ENCODE data around the gene GUCD1. TPM values are rescaled to one million over a fixed set of nuclear protein-coding genes. Genes with fewer than 3 reads are reported as not detected.

GUCD1 gene
- total and polyA plus RNA-seq, 2 of the 8 experiments (the other 6 are each of a cell fraction or from before 2014, with no cell fraction given): 85.2 to 128 TPM

DNA sequence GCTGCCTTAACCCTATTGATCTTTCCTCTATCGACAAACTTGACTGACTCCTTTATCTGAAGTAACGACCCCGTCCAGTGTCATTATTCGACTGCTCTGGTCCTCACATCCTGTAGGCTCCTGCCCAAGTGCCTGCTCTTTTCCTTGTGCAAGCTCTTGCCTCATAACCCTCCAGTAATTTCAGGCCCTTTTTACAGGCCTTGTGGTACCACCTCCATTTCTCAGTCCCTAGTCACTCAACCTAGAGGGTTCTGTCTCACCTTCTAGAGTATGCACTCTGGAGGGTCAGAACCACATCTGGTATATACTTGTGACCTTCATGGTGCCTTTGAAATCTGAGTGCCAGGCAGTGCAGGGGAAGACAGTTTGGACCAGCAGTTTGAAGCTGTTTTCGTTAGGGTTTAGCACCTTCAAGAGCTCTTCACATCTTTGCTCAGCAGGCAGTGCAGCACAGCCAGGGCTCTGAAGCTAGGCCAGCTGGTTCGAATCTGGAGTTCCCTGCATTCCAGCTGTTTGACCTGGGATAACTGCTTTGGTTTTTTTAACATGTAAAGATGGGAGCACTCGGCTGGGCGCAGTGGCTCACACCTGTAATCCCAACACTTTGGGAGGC is 12.1 kb upstream of the GUCD1 start:
- FAIRE-seq: no peak
- H3K14ac ChIP-seq (ENCODE audit: insufficient read length): no peak overlapping the region
- no peak overlapping the region for H3K56ac ChIP-seq (replicated peaks; ENCODE audit: insufficient read length, low read depth, low read length)
- H3K79me2 ChIP-seq (ENCODE audit: control insufficient read depth in 1 of 2, insufficient read depth in 2 of 2, low read length in 2 of 2): peaks cover 33 to 53% of the 10 kb centered on the region in 2 experiments
- H4K5ac ChIP-seq (ENCODE audit: insufficient read length, low read depth, low read length): no peak overlapping the region
- H2BK20ac ChIP-seq (ENCODE audit: low read length): no peak overlapping the region
- no peak for DNase-seq (ENCODE audit: low read depth in 1 of 2, low spot score in 2 of 2)
- H3K18ac ChIP-seq (ENCODE audit: extremely low read depth, low read length): no peak overlapping the region
- no peak overlapping the region for H3K4me2 ChIP-seq (ENCODE audit: insufficient read depth in 1 of 2, low read depth in 2 of 2, low read length in 2 of 2)
- H3K9ac ChIP-seq (replicated peaks in 1 of 4; ENCODE audit: extremely low read depth in 1 of 4, low read depth in 3 of 4, low read length in 3 of 4): no peak overlapping the region
- peaks cover 17% of the 10 kb centered on the region for H3K79me1 ChIP-seq (ENCODE audit: low read depth, low read length)
- H3K36me3 ChIP-seq (ENCODE audit: control insufficient read depth in 2 of 4, insufficient read depth in 4 of 4, low read length in 3 of 4): peaks cover 21 to 64% (median 43%) of the 10 kb centered on the region in 4 experiments
- H4K20me1 ChIP-seq (replicated peaks in 1 of 2; ENCODE audit: control insufficient read depth in 1 of 2, insufficient read depth in 2 of 2, low read length in 2 of 2): peaks cover 16 to 39% of the 10 kb centered on the region in 2 experiments
- 94% methylated on average over 8 of the region's 8 CpGs; no CpG with 5 or more reads in 1 of the 2 experiments for WGBS, 2 experiments (ENCODE audit: extremely low coverage in 1 of 2, insufficient coverage in 1 of 2, insufficient read length in 1 of 2, insufficient replicate concordance in 2 of 2, low coverage in 1 of 2, low lambda C conversion rate in 2 of 2, missing lambda C conversion rate in 1 of 2)
- H3K23ac ChIP-seq (ENCODE audit: insufficient read length): no peak overlapping the region
- H3K4me3 ChIP-seq (ENCODE audit: extremely low read depth in 1 of 4, insufficient read depth in 2 of 4, low read depth in 3 of 4, low read length in 4 of 4): no peak overlapping the region
- no peak overlapping the region for H2AFZ ChIP-seq (ENCODE audit: low read length)
- no peaks in the 10 kb centered on the region for H3K27me3 ChIP-seq (replicated peaks in 1 of 4; ENCODE audit: control insufficient read depth in 3 of 4, extremely low read depth in 1 of 4, insufficient read depth in 3 of 4, low read length in 3 of 4)
- H2BK12ac ChIP-seq (ENCODE audit: low read depth, low read length): no peak overlapping the region
- no peak overlapping the region for H4K91ac ChIP-seq (replicated peaks; ENCODE audit: insufficient read length, low read length)
- no peaks in the 10 kb centered on the region for H3K23me2 ChIP-seq (ENCODE audit: low read depth, low read length)
- H3K4me1 ChIP-seq (replicated peaks in 1 of 4; ENCODE audit: control insufficient read depth in 3 of 4, insufficient read depth in 4 of 4, low read length in 3 of 4): no peaks in the 10 kb centered on the region
- H2BK5ac ChIP-seq (ENCODE audit: low read depth, low read length): no peak overlapping the region
- H4K8ac ChIP-seq (ENCODE audit: extremely low read depth, insufficient read depth, low read length): no peak overlapping the region
- H2BK15ac ChIP-seq (ENCODE audit: low read length): no peak overlapping the region
- no peak overlapping the region for H3K4ac ChIP-seq (replicated peaks; ENCODE audit: insufficient read length, low read depth, low read length)
- H2BK120ac ChIP-seq (replicated peaks; ENCODE audit: low read depth, low read length): no peak overlapping the region
- no peak overlapping the region for H2AK5ac ChIP-seq (ENCODE audit: low read depth, low read length)
- ChIA-PET CTCF (ENCODE audit: partially characterized antibody) (no interaction called here), POLR2A (ENCODE audit: partially characterized antibody) (interaction anchor here (1.3 to 9.0 kb wide), 6 partner anchors 10 to 25 kb away, joined by 4 to 91 read pairs (median 10); partner anchors contain the start of genes GUCD1, LRRC75B and SNRPD3)
- H3K9me3 ChIP-seq (ENCODE audit: insufficient read depth in 2 of 2, low read depth in 1 of 2, low read length in 1 of 2): no peaks in the 10 kb centered on the region
- TF ChIP-seq GTF2F1 (IDR thresholded peaks at IDR 0.05; ENCODE audit: borderline replicate concordance, low read depth, low read length) (no peak), JUN (IDR thresholded peaks at IDR 0.05; ENCODE audit: low read depth, low read length) (no peak)
- TF ChIP-seq, protein P1, sequence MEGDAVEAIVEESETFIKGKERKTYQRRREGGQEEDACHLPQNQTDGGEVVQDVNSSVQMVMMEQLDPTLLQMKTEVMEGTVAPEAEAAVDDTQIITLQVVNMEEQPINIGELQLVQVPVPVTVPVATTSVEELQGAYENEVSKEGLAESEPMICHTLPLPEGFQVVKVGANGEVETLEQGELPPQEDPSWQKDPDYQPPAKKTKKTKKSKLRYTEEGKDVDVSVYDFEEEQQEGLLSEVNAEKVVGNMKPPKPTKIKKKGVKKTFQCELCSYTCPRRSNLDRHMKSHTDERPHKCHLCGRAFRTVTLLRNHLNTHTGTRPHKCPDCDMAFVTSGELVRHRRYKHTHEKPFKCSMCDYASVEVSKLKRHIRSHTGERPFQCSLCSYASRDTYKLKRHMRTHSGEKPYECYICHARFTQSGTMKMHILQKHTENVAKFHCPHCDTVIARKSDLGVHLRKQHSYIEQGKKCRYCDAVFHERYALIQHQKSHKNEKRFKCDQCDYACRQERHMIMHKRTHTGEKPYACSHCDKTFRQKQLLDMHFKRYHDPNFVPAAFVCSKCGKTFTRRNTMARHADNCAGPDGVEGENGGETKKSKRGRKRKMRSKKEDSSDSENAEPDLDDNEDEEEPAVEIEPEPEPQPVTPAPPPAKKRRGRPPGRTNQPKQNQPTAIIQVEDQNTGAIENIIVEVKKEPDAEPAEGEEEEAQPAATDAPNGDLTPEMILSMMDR (IDR thresholded peaks at IDR 0.05; ENCODE audit: control extremely low read depth in 1 of 3, insufficient read depth in 1 of 3, low read depth in 1 of 3, low read length in 3 of 3): no peak
- TF ChIP-seq, protein P2, sequence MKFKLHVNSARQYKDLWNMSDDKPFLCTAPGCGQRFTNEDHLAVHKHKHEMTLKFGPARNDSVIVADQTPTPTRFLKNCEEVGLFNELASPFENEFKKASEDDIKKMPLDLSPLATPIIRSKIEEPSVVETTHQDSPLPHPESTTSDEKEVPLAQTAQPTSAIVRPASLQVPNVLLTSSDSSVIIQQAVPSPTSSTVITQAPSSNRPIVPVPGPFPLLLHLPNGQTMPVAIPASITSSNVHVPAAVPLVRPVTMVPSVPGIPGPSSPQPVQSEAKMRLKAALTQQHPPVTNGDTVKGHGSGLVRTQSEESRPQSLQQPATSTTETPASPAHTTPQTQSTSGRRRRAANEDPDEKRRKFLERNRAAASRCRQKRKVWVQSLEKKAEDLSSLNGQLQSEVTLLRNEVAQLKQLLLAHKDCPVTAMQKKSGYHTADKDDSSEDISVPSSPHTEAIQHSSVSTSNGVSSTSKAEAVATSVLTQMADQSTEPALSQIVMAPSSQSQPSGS (IDR thresholded peaks at IDR 0.05; ENCODE audit: low read length): no peak
- no peak overlapping the region for H3K27ac ChIP-seq (ENCODE audit: low read depth, low read length)
